SK-N-SH (cell line): Measurements from ENCODE around the gene CXADR. TPM values are rescaled to one million over a fixed set of nuclear protein-coding genes. Genes with fewer than 3 reads are reported as not detected.
"Not testable (repeated sequence)": the region's sequence is repeated elsewhere in the genome, so short reads cannot be mapped to it uniquely, and the experiment has no call there.

ENCODE experiments used
- CTCF ChIA-PET: fragments of 300-600, 350-600 bp; formaldehyde crosslinking; extraction: SDS; loops from one replicate; lab custom pipeline; 2021; lab: Yijun Ruan, JAX
- POLR2A ChIA-PET: fragments of 350-600 bp; sonication (Branson Sonifier 250); formaldehyde crosslinking; extraction: SDS; loops from one replicate; lab custom pipeline; 2020; ENCODE audit warnings: antibody characterized with exemption, inconsistent platforms; lab: Yijun Ruan, JAX
- DNase-seq: peaks from one replicate; pipeline ENCODE4 v3.0.0; 2012
- H2AFZ ChIP-seq: fragments of 200-600 bp; sonication (generic); 2 replicates; pipeline ENCODE4 v1.8.1; 2016; ENCODE audit warnings: antibody characterized with exemption, mild to moderate bottlenecking, low read depth
- H3F3A ChIP-seq: fragments of 200-600 bp; sonication (generic); replicated peaks from 2 replicates; pipeline ENCODE3; 2016; ENCODE audit warnings: antibody characterized with exemption, mild to moderate bottlenecking; ENCODE audit not compliant: insufficient read depth
- H3K27ac ChIP-seq, 2 experiments: fragments of 200-500 bp in 1 of 2; fragments of 200-600 bp in 1 of 2; sonication (Bioruptor generic) in 1 of 2; sonication (generic), shearing (Covaris generic) in 1 of 2; 2 replicates each; pipeline versions ENCODE4 v1.5.1 to v1.6.1; 2014 to 2016; ENCODE audit warnings: low read depth in 2 of 2, inconsistent platforms in 1 of 2, low read length in 1 of 2, mild to moderate bottlenecking in 1 of 2, mixed read lengths in 1 of 2
- H3K27me3 ChIP-seq: fragments of 200-600 bp; sonication (generic), shearing (Covaris generic); 2 replicates; pipeline ENCODE4 v1.6.1; 2016; ENCODE audit warnings: mixed run types; ENCODE audit not compliant: insufficient read depth
- H3K36me3 ChIP-seq, 2 experiments: fragments of 200-500 bp in 1 of 2; fragments of 200-600 bp in 1 of 2; sonication (Bioruptor generic) in 1 of 2; sonication (generic) in 1 of 2; replicated peaks in 1 of 2; 2 replicates each; pipeline versions ENCODE3 to v1.5.1; 2014 to 2016; ENCODE audit warnings: low read length in 1 of 2, mild to moderate bottlenecking in 1 of 2; ENCODE audit not compliant: insufficient read depth in 2 of 2, control insufficient read depth in 1 of 2
- H3K4me1 ChIP-seq, 2 experiments: fragments of 200-500 bp in 1 of 2; fragments of 200-600 bp in 1 of 2; sonication (Bioruptor generic) in 1 of 2; sonication (generic), shearing (Covaris generic) in 1 of 2; 2 replicates each; pipeline versions ENCODE4 v1.5.1 to v1.6.1; 2014 to 2016; ENCODE audit warnings: low read depth in 1 of 2, low read length in 1 of 2, mixed run types in 1 of 2; ENCODE audit not compliant: insufficient read depth in 2 of 2, control insufficient read depth in 1 of 2
- H3K4me2 ChIP-seq: fragments of 200-600 bp; sonication (generic), shearing (Covaris generic); 2 replicates; pipeline ENCODE4 v1.6.1; 2017; ENCODE audit warnings: mixed run types
- H3K4me3 ChIP-seq, 2 experiments: fragments of 200-500 bp in 1 of 2; fragments of 200-600 bp in 1 of 2; sonication (Bioruptor generic) in 1 of 2; sonication (generic), shearing (Covaris generic) in 1 of 2; 2 replicates each; pipeline versions ENCODE4 v1.5.1 to v1.8.1; 2014 to 2016; ENCODE audit warnings: low read depth in 2 of 2, inconsistent platforms in 1 of 2, low read length in 1 of 2, mild to moderate bottlenecking in 1 of 2, mixed read lengths in 1 of 2, moderate library complexity in 1 of 2
- H3K79me2 ChIP-seq: fragments of 200-600 bp; sonication (generic); 2 replicates; pipeline ENCODE4 v1.8.1; 2017; ENCODE audit warnings: mild to moderate bottlenecking; ENCODE audit not compliant: insufficient read depth
- H3K9ac ChIP-seq: fragments of 200-600 bp; sonication (generic); 2 replicates; pipeline ENCODE4 v1.6.1; 2017; ENCODE audit warnings: mixed run types
- H3K9me2 ChIP-seq: fragments of 200-600 bp; sonication (generic); 2 replicates; pipeline ENCODE4 v1.6.1; 2017; ENCODE audit warnings: mixed run types
- H3K9me3 ChIP-seq: fragments of 200-600 bp; sonication (generic); 2 replicates; pipeline ENCODE4 v1.6.1; 2017; ENCODE audit warnings: mixed run types, mild to moderate bottlenecking, moderate library complexity
- H4K20me1 ChIP-seq: fragments of 200-600 bp; sonication (generic); 2 replicates; pipeline ENCODE4 v1.6.1; 2017; ENCODE audit warnings: mild to moderate bottlenecking, mixed run types; ENCODE audit not compliant: insufficient read depth
- EP300 ChIP-seq, 2 experiments: IDR thresholded peaks; 2 replicates each; pipeline versions ENCODE4 v1.4.0 to v1.6.1; 2012; ENCODE audit warnings: borderline replicate concordance in 1 of 2, low read depth in 1 of 2, low read length in 1 of 2
- FOSL2 ChIP-seq: IDR thresholded peaks from 2 replicates; pipeline ENCODE4 v1.4.0; 2012; ENCODE audit warnings: low read depth, mild to moderate bottlenecking, moderate library complexity, borderline replicate concordance
- FOXM1 ChIP-seq: IDR thresholded peaks from 2 replicates; pipeline ENCODE4 v1.4.0; 2012; ENCODE audit warnings: low read depth, mild to moderate bottlenecking
- JUND ChIP-seq: IDR thresholded peaks from 2 replicates; pipeline ENCODE4 v1.4.0; 2012
- MEF2A ChIP-seq: IDR thresholded peaks from 2 replicates; pipeline ENCODE4 v1.4.0; 2012; ENCODE audit warnings: low read depth, borderline replicate concordance
- MXI1 ChIP-seq: IDR thresholded peaks from 2 replicates; pipeline ENCODE4 v1.6.1; 2012; ENCODE audit warnings: mild to moderate bottlenecking, low read depth, low read length, improper control_type of control experiment
- NFIC ChIP-seq: IDR thresholded peaks from 2 replicates; pipeline ENCODE4 v1.4.0; 2012; ENCODE audit warnings: borderline replicate concordance
- NRF1 ChIP-seq: IDR thresholded peaks from 2 replicates; pipeline ENCODE4 v1.6.1; 2012; ENCODE audit warnings: low read depth, mild to moderate bottlenecking, low read length
- POLR2AphosphoS5 ChIP-seq: IDR thresholded peaks from 2 replicates; pipeline ENCODE4 v1.6.1; 2012; ENCODE audit warnings: low read depth, low read length
- RAD21 ChIP-seq: IDR thresholded peaks from 2 replicates; pipeline ENCODE4 v1.6.1; 2012; ENCODE audit warnings: mild to moderate bottlenecking, low read length
- RFX5 ChIP-seq: IDR thresholded peaks from 2 replicates; pipeline ENCODE4 v1.6.1; 2012; ENCODE audit warnings: mild to moderate bottlenecking, improper control_type of control experiment, low read length
- RXRA ChIP-seq: IDR thresholded peaks from 2 replicates; pipeline ENCODE4 v1.4.0; 2012; ENCODE audit warnings: low read depth, mild to moderate bottlenecking, borderline replicate concordance
- SIN3A ChIP-seq: IDR thresholded peaks from 2 replicates; pipeline ENCODE4 v1.6.1; 2012; ENCODE audit warnings: low read depth, mild to moderate bottlenecking, low read length, moderate library complexity, borderline replicate concordance
- TCF12 ChIP-seq: IDR thresholded peaks from 2 replicates; pipeline ENCODE4 v1.4.0; 2012
- WGBS: methylation state at CpG from one replicate; pipeline ENCODE4 v1.1.6; 2017; ENCODE audit warnings: low lambda C conversion rate; 5-methylcytosine and 5-hydroxymethylcytosine counted together
- polyA plus RNA-seq, 3 experiments: library from polyadenylated mRNA; depleted of rRNA; stranded (reverse); fragments of >200 nt; gene quantifications; 2 replicates each; pipeline ENCODE4 v1.2.3, GENCODE V29; 2012
- TF ChIP-seq, protein P1 (sequence below): IDR thresholded peaks from 2 replicates; pipeline ENCODE4 v1.4.0; 2012; ENCODE audit warnings: low read depth
- TF ChIP-seq, protein P2 (sequence below): IDR thresholded peaks from 2 replicates; pipeline ENCODE4; 2012
- TF ChIP-seq, protein P3 (sequence below): fragments of 200-600 bp; sonication (generic); IDR thresholded peaks from 2 replicates; pipeline ENCODE4 v1.6.1; 2017; ENCODE audit warnings: antibody characterized with exemption, mild to moderate bottlenecking, moderate library complexity
- TF ChIP-seq, protein P4 (sequence below): IDR thresholded peaks from 2 replicates; pipeline ENCODE4 v1.4.0; 2012; ENCODE audit warnings: low read depth, borderline replicate concordance

CXADR gene
- polyA plus RNA-seq, 1 of the 3 experiments (the other 2 are of a cell fraction) = 1.1 TPM

DNA sequence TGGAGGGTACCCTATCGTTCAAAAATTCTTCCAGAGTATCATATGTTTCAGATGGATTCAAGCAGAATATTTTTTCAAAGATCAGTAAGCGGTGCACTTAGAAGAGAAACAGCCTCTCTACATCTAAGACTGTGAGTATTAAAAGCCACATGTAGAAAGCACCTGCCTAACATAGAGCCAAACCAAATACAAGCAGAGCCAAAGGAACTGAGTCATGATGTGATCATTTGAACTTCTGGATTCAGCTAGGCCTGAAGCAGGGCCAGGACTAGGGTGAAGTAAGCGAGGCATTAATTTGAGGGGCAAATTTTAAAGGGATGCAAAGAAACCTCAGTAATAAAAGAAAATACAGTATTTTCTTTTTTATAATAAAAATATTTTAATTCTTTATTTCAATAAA lies 23.3 kb upstream of the CXADR start:
- H3K79me2 ChIP-seq, H2AFZ ChIP-seq, H3K27me3 ChIP-seq, H4K20me1 ChIP-seq, H3K9me3 ChIP-seq, H3K4me3 ChIP-seq, H3K36me3 ChIP-seq, H3K9me2 ChIP-seq, H3K9ac ChIP-seq, H3K27ac ChIP-seq, DNase-seq, CTCF ChIA-PET, H3K4me2 ChIP-seq, POLR2A ChIA-PET: not testable (repeated sequence)
- WGBS = 20% methylated on average over 3 of the region's 3 CpGs
- TF ChIP-seq, protein P1, sequence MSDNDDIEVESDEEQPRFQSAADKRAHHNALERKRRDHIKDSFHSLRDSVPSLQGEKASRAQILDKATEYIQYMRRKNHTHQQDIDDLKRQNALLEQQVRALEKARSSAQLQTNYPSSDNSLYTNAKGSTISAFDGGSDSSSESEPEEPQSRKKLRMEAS = 0 out of 2 replicates have a peak, but pooled peaks have one; percentile 46
- TF ChIP-seq TCF12 (peak; percentile 83), NFIC (peak; percentile 93), EP300 (IDR thresholded peaks at IDR 0.05; ENCODE audit: borderline replicate concordance in 1 of 2, low read depth in 1 of 2, low read length in 1 of 2) (peak in 1 of 2 experiments; percentile 66; a peak in 1 of 4 replicates), FOSL2 (peak; percentile 67; the same call in 1 of the 2 replicates), RXRA (0 out of 2 replicates have a peak, but pooled peaks have one; percentile 38), JUND (peak; percentile 69), FOXM1 (0 out of 2 replicates have a peak, but pooled peaks have one; percentile 22)
- TF ChIP-seq, protein P2, sequence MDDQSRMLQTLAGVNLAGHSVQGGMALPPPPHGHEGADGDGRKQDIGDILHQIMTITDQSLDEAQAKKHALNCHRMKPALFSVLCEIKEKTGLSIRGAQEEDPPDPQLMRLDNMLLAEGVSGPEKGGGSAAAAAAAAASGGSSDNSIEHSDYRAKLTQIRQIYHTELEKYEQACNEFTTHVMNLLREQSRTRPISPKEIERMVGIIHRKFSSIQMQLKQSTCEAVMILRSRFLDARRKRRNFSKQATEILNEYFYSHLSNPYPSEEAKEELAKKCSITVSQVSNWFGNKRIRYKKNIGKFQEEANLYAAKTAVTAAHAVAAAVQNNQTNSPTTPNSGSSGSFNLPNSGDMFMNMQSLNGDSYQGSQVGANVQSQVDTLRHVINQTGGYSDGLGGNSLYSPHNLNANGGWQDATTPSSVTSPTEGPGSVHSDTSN = peak; percentile 46
- peaks cover 16% of the 10 kb centered on the region for H3F3A ChIP-seq
- peaks cover 0 to 14% of the 10 kb centered on the region in 2 experiments; a peak in 2 of 4 replicates for H3K4me1 ChIP-seq

DNA sequence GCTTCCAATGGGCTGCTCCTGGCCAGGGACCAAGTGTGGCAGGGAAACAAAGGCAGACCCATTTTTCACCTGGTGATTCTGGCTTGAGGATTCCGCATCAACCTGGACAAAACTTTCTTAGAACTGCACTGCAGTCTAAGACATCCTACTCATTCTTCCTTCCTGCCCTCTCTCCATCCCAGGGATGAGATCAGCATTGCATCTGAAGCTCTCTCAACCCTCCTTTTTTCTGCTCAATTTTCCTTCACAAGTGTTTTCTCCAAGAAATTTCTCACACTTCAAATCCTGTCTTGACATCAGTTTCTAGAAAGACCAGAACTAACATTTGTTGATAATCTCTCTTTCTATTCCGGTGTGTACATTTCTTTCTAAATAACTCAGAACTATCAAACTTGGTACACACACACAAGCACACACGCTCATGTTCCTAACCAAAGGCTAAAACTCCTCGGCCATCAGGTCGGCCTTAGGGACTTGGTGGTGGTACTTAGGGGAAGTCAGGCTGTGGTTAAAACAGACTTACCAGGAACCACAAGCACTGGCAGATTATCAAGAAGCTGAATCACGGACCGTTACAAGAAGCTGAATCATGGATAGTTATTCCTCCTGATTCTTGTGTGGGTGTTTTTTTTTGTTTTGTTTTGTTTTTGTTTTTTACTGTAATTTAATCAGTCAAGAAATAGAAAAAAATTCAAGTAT lies 21.0 kb upstream of the CXADR start:
- 22% methylated on average over 7 of the region's 7 CpGs for WGBS
- peak overlapping the region in 1 of 2 experiments; percentile 70; a peak in 2 of 4 replicates for H3K27ac ChIP-seq
- no peak for TF ChIP-seq MXI1
- no peak for TF ChIP-seq SIN3A
- no peak for TF ChIP-seq RAD21
- TF ChIP-seq, protein P3, sequence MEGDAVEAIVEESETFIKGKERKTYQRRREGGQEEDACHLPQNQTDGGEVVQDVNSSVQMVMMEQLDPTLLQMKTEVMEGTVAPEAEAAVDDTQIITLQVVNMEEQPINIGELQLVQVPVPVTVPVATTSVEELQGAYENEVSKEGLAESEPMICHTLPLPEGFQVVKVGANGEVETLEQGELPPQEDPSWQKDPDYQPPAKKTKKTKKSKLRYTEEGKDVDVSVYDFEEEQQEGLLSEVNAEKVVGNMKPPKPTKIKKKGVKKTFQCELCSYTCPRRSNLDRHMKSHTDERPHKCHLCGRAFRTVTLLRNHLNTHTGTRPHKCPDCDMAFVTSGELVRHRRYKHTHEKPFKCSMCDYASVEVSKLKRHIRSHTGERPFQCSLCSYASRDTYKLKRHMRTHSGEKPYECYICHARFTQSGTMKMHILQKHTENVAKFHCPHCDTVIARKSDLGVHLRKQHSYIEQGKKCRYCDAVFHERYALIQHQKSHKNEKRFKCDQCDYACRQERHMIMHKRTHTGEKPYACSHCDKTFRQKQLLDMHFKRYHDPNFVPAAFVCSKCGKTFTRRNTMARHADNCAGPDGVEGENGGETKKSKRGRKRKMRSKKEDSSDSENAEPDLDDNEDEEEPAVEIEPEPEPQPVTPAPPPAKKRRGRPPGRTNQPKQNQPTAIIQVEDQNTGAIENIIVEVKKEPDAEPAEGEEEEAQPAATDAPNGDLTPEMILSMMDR = no peak
- TF ChIP-seq POLR2AphosphoS5 = peak; percentile 45; the same call in 1 of the 2 replicates
- no peak for TF ChIP-seq NRF1
- peak; percentile 26; the same call in 1 of the 2 replicates for TF ChIP-seq RXRA
- peak; percentile 96 for TF ChIP-seq NFIC
- TF ChIP-seq MEF2A = no peak; the same call in 1 of the 2 replicates
- TF ChIP-seq RFX5 = no peak
- TF ChIP-seq, protein P2 = peak; percentile 44
- TF ChIP-seq, protein P4, sequence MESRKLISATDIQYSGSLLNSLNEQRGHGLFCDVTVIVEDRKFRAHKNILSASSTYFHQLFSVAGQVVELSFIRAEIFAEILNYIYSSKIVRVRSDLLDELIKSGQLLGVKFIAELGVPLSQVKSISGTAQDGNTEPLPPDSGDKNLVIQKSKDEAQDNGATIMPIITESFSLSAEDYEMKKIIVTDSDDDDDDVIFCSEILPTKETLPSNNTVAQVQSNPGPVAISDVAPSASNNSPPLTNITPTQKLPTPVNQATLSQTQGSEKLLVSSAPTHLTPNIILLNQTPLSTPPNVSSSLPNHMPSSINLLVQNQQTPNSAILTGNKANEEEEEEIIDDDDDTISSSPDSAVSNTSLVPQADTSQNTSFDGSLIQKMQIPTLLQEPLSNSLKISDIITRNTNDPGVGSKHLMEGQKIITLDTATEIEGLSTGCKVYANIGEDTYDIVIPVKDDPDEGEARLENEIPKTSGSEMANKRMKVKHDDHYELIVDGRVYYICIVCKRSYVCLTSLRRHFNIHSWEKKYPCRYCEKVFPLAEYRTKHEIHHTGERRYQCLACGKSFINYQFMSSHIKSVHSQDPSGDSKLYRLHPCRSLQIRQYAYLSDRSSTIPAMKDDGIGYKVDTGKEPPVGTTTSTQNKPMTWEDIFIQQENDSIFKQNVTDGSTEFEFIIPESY = no peak

More for the DNA sequence above, 21.0 kb upstream of the CXADR start:
- Histone ChIP-seq H3K4me2 (peak overlapping the region; percentile 59), H3K27me3 (no peaks in the 10 kb centered on the region), H3K9me3 (no peaks in the 10 kb centered on the region), H3K4me3 (0 out of 4 replicates have a peak overlapping the region, but pooled peaks of 1 of the 2 experiments have one; percentile 3), H3F3A (peaks cover 16% of the 10 kb centered on the region), H3K4me1 (peaks cover 0 to 14% of the 10 kb centered on the region in 2 experiments; a peak in 3 of 4 replicates), H4K20me1 (no peaks in the 10 kb centered on the region), H3K9me2 (no peaks in the 10 kb centered on the region), H3K36me3 (no peaks in the 10 kb centered on the region), H2AFZ (no peak overlapping the region), H3K9ac (no peak overlapping the region), H3K79me2 (no peaks in the 10 kb centered on the region)
- no peak for DNase-seq
- ChIA-PET POLR2A (no interaction called here), CTCF (no interaction called here)
